Mesenchymal stem cell (in vitro differentiated cells and primary cell): ENCODE measurements around the gene SLC12A1.

Experiments
- DNase-seq: peaks from one replicate; pipeline ENCODE4 v3.0.0-alpha.2; 2013
- H2AFZ ChIP-seq: one replicate; pipeline ENCODE4 v1.6.1; 2013; ENCODE audit warnings: low read depth, mild to moderate bottlenecking, control low read depth, inconsistent platforms, low read length, moderate library complexity
- H2AK5ac ChIP-seq: 2 replicates; pipeline ENCODE4 v1.6.1; 2013; ENCODE audit warnings: low read length, moderate library complexity, mild to moderate bottlenecking, inconsistent platforms; ENCODE audit not compliant: severe bottlenecking
- H2BK120ac ChIP-seq: one replicate; pipeline ENCODE4 v1.6.1; 2013; ENCODE audit warnings: low read depth, mild to moderate bottlenecking, inconsistent platforms, low read length, moderate library complexity
- H2BK12ac ChIP-seq, 2 experiments: one replicate each; pipeline ENCODE4 v1.6.1; 2013; ENCODE audit warnings: inconsistent platforms in 2 of 2, low read length in 2 of 2, mild to moderate bottlenecking in 2 of 2, moderate library complexity in 2 of 2, control low read depth in 1 of 2
- H2BK15ac ChIP-seq: one replicate; pipeline ENCODE4 v1.6.1; 2013; ENCODE audit warnings: mild to moderate bottlenecking, low read depth, inconsistent platforms; ENCODE audit not compliant: poor library complexity, severe bottlenecking
- H2BK5ac ChIP-seq: 2 replicates; pipeline ENCODE4 v1.6.1; 2013; ENCODE audit warnings: low read depth, mild to moderate bottlenecking, low read length, control low read depth, inconsistent platforms; ENCODE audit not compliant: poor library complexity, severe bottlenecking
- H3K14ac ChIP-seq, 2 experiments: one replicate each; pipeline ENCODE4 v1.6.1; 2013; ENCODE audit warnings: inconsistent platforms in 2 of 2, low read length in 2 of 2, control low read depth in 1 of 2, mild to moderate bottlenecking in 1 of 2, moderate library complexity in 1 of 2
- H3K18ac ChIP-seq, 2 experiments: one replicate each; pipeline ENCODE4 v1.6.1; 2013; ENCODE audit warnings: inconsistent platforms in 2 of 2, low read length in 2 of 2, control low read depth in 1 of 2, low read depth in 1 of 2, mild to moderate bottlenecking in 1 of 2
- H3K23ac ChIP-seq, 2 experiments: one replicate each; pipeline ENCODE4 v1.6.1; 2013; ENCODE audit warnings: inconsistent platforms in 2 of 2, low read length in 2 of 2, mild to moderate bottlenecking in 2 of 2, moderate library complexity in 2 of 2, control low read depth in 1 of 2
- H3K27ac ChIP-seq: 2 replicates; pipeline ENCODE4 v1.5.1; 2013; ENCODE audit warnings: mild to moderate bottlenecking, moderate library complexity, low read length, control low read depth, inconsistent platforms; ENCODE audit not compliant: poor library complexity, severe bottlenecking
- H3K27me3 ChIP-seq, 2 experiments: 2 replicates each; pipeline versions ENCODE4 v1.6.1 to v1.7.0; 2013; ENCODE audit warnings: low read length in 2 of 2, mild to moderate bottlenecking in 2 of 2, moderate library complexity in 2 of 2, control low read depth in 1 of 2, inconsistent platforms in 1 of 2; ENCODE audit not compliant: control insufficient read depth in 1 of 2, insufficient read depth in 1 of 2
- H3K36me3 ChIP-seq, 2 experiments: 2 replicates each; pipeline versions ENCODE4 v1.6.1 to v1.7.0; 2013; ENCODE audit warnings: low read length in 2 of 2, control low read depth in 1 of 2, inconsistent platforms in 1 of 2, low read depth in 1 of 2, mild to moderate bottlenecking in 1 of 2; ENCODE audit not compliant: insufficient read depth in 2 of 2, control insufficient read depth in 1 of 2
- H3K4ac ChIP-seq, 2 experiments: one replicate each; pipeline ENCODE4 v1.6.1; 2013; ENCODE audit warnings: inconsistent platforms in 2 of 2, low read length in 2 of 2, mild to moderate bottlenecking in 2 of 2, moderate library complexity in 2 of 2, control low read depth in 1 of 2, low read depth in 1 of 2
- H3K4me1 ChIP-seq: 2 replicates; pipeline ENCODE4 v1.6.1; 2013; ENCODE audit warnings: low read depth, low read length, control low read depth; ENCODE audit not compliant: control insufficient read depth, insufficient read depth
- H3K4me2 ChIP-seq: 2 replicates; pipeline ENCODE4 v1.6.1; 2013; ENCODE audit warnings: low read length, mild to moderate bottlenecking, inconsistent platforms; ENCODE audit not compliant: poor library complexity, severe bottlenecking
- H3K4me3 ChIP-seq, 2 experiments: 2 replicates each; pipeline versions ENCODE4 v1.5.1 to v1.7.0; 2013; ENCODE audit warnings: low read length in 2 of 2, mild to moderate bottlenecking in 2 of 2, control low read depth in 1 of 2, low read depth in 1 of 2; ENCODE audit not compliant: insufficient read depth in 1 of 2
- H3K79me1 ChIP-seq: replicated peaks from 2 replicates; pipeline ENCODE4 v1.6.1; 2013; ENCODE audit warnings: mild to moderate bottlenecking, control low read depth, low read length, inconsistent platforms; ENCODE audit not compliant: poor library complexity, severe bottlenecking
- H3K9ac ChIP-seq: 2 replicates; pipeline ENCODE4 v1.7.0; 2013; ENCODE audit warnings: mild to moderate bottlenecking, low read length, moderate library complexity
- H3K9me3 ChIP-seq: 2 replicates; pipeline ENCODE4 v1.7.0; 2013; ENCODE audit warnings: mild to moderate bottlenecking, low read length; ENCODE audit not compliant: control insufficient read depth
- H4K8ac ChIP-seq: one replicate; pipeline ENCODE4 v1.6.1; 2013; ENCODE audit warnings: inconsistent platforms, mild to moderate bottlenecking, low read length, moderate library complexity
- H4K91ac ChIP-seq: one replicate; pipeline ENCODE4 v1.6.1; 2013; ENCODE audit warnings: mild to moderate bottlenecking, low read length, inconsistent platforms
- WGBS: methylation state at CpG from one replicate; pipeline ENCODE4 v1.1.7; 2013; ENCODE audit warnings: mixed read lengths; 5-methylcytosine and 5-hydroxymethylcytosine counted together

SLC12A1 gene

DNA sequence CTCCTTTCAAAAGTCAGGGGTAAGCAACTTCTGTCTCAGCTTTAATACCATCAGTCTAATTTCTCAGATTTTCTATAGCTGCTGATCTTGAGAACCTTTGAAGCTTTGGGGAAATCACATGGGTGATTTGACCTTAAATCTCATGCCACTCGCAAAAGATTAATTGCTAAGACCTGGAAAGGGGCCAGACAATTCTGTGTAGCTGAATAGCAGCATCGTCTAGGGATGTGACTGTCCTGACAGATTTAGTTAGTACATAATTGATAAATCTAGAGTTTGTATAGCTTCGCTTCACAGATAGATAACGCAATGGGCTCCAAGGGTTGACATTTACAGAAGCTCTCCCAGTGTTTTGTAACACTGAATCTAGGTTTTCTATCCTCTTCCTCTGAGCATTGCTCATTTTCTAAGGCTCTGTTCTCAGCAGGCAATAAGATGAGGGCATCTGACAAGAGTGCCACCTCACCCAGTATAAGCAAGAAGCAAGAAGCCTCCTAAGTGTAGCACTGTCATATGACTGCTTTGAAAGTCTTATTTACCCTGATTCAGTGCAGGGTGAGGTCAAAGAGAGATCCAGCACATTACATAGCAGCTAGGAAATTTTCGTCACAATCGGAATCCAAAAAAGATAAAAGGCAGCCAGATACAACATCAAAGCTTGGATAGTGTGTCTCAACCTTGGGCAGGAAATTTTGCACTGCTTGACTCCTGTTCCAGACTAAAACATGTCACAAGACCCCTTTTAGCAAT lies 77.5 kb downstream of the SLC12A1 start:
- H4K8ac ChIP-seq = no peak overlapping the region
- peak; percentile 24 for DNase-seq
- no peak overlapping the region for H3K4me2 ChIP-seq
- no peak overlapping the region for H2BK12ac ChIP-seq
- H3K4me3 ChIP-seq = no peak overlapping the region
- H3K9me3 ChIP-seq = no peaks in the 10 kb centered on the region
- no peak overlapping the region for H3K14ac ChIP-seq
- H3K9ac ChIP-seq = no peak overlapping the region
- peak overlapping the region in 1 of 2 experiments; percentile 33 for H3K18ac ChIP-seq
- H2AFZ ChIP-seq = no peak overlapping the region
- no peak overlapping the region for H4K91ac ChIP-seq
- no peaks in the 10 kb centered on the region for H3K27me3 ChIP-seq
- H3K79me1 ChIP-seq = no peaks in the 10 kb centered on the region
- H3K36me3 ChIP-seq = no peaks in the 10 kb centered on the region
- no peak overlapping the region for H3K23ac ChIP-seq
- H2BK15ac ChIP-seq = no peak overlapping the region
- 83% methylated on average over 6 of the region's 6 CpGs for WGBS
- no peak overlapping the region for H2AK5ac ChIP-seq
- H3K4me1 ChIP-seq = no peaks in the 10 kb centered on the region
- no peak overlapping the region for H3K27ac ChIP-seq
- no peak overlapping the region for H2BK5ac ChIP-seq
- peak overlapping the region; percentile 27 for H2BK120ac ChIP-seq
- peak overlapping the region in 1 of 2 experiments; percentile 15 for H3K4ac ChIP-seq

DNA sequence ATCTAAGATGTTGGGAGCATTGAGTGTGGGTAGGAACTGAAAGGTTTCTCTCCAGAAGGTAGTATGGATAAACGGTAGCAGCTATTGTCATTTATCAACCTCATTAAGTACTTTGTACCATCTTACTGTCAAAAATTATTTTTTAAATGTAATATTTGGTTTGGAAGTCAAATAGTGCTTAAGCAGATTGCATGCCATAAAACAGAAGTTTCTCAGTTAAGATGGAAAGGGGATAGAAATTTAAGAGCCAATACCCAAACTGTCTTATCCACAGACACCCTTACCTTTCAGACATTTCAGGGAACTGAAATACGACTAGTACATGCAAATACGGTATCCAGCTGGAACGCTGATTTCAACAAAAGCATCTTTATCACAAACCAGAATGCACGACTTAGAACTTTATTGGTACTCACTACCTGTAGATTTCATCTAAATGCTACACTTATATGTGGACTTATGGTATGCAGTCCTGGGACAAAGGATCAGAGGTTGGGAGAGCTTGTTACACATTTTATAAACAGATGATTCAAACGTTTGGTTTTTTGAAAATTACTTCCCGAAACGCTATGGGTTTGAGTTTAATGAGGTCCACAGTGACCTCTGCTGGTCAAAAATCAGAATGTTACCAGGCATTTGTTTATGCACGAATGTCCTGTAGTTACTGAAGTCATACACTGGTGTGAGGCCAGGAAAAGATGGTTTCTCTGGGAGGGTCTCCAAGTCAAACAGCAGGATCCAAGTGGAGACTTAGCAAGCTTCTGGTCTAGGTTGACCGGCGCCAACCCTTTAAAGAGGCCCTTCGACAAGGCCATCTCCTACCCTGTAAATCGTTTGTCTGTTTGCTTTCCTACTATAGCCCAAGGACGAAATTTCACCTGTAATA lies 79.5 kb downstream of the SLC12A1 start:
- H3K9me3 ChIP-seq = no peaks in the 10 kb centered on the region
- H2BK5ac ChIP-seq = no peak overlapping the region
- H2AFZ ChIP-seq = no peak overlapping the region
- DNase-seq = peak; percentile 89
- peak overlapping the region in 1 of 2 experiments; percentile 54 for H2BK12ac ChIP-seq
- H3K36me3 ChIP-seq = no peaks in the 10 kb centered on the region
- H3K18ac ChIP-seq = peak overlapping the region in 1 of 2 experiments; percentile 62
- H2BK120ac ChIP-seq = peak overlapping the region; percentile 49
- H3K14ac ChIP-seq = no peak overlapping the region
- WGBS = 34% methylated on average over 7 of the region's 14 CpGs
- peak overlapping the region; percentile 88 for H4K8ac ChIP-seq
- no peak overlapping the region for H3K4ac ChIP-seq
- no peak overlapping the region for H2AK5ac ChIP-seq
- no peak overlapping the region for H3K4me2 ChIP-seq
- no peaks in the 10 kb centered on the region for H3K27me3 ChIP-seq
- H3K4me3 ChIP-seq = peak overlapping the region in 1 of 2 experiments; percentile 44
- H4K91ac ChIP-seq = no peak overlapping the region
- H3K9ac ChIP-seq = peak overlapping the region; percentile 73
- peak overlapping the region; percentile 52 for H2BK15ac ChIP-seq
- no peaks in the 10 kb centered on the region for H3K4me1 ChIP-seq
- no peak overlapping the region for H3K27ac ChIP-seq
- no peak overlapping the region for H3K23ac ChIP-seq
- no peaks in the 10 kb centered on the region for H3K79me1 ChIP-seq

DNA sequence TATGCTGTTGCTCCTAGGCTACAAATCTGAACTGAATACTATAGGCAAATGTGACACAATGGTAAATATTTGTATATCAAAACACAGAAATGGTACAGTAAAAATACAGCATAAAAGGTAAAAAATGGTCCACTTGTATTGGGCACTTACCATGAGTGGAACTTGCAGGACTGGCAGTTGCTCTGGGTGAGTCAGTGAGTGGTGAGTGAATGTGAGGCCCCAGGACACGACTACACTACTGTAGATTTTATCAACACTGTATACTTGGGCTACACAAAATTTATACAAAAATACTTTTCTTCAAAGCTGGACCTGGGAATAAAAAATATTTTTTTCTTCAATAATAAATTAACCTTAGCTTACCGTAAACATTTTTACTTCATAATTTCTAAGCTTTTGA lies 83.5 kb downstream of the SLC12A1 start:
- no peaks in the 10 kb centered on the region for H3K79me1 ChIP-seq
- H3K4ac ChIP-seq = no peak overlapping the region
- no peak overlapping the region for H3K4me2 ChIP-seq
- no peak overlapping the region for H2AK5ac ChIP-seq
- H2BK5ac ChIP-seq = no peak overlapping the region
- H3K18ac ChIP-seq = no peak overlapping the region
- H3K4me3 ChIP-seq = no peak overlapping the region
- H2BK12ac ChIP-seq = no peak overlapping the region
- no peaks in the 10 kb centered on the region for H3K9me3 ChIP-seq
- no peak overlapping the region for H4K91ac ChIP-seq
- H3K9ac ChIP-seq = no peak overlapping the region
- no peak overlapping the region for H3K14ac ChIP-seq
- no peak overlapping the region for H2AFZ ChIP-seq
- WGBS = 100% methylated on average over 1 of the region's 2 CpGs
- H2BK15ac ChIP-seq = no peak overlapping the region
- no peak for DNase-seq
- no peak overlapping the region for H4K8ac ChIP-seq
- H3K23ac ChIP-seq = no peak overlapping the region
- no peak overlapping the region for H2BK120ac ChIP-seq
- H3K4me1 ChIP-seq = no peaks in the 10 kb centered on the region
- no peaks in the 10 kb centered on the region for H3K27me3 ChIP-seq
- H3K36me3 ChIP-seq = no peaks in the 10 kb centered on the region
- no peak overlapping the region for H3K27ac ChIP-seq

DNA sequence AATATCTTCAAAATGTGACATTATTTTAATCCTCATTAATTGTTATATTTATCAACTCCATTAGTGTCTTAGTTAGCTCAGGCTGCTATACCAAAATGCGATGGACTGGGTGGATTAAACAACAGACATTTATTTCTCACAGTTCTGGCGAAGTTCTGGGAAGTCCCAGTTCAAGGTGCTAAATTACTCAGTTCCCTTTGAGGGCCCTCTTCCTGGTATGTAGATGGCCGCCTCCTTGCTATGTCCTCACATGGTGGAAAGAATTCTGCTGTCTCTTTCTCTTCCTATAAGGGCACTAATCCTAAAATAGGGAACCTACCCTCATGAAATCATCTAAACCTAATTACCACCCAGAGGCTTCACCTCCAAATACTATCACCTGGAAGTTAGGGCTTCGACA lies 86.4 kb downstream of the SLC12A1 start:
- no peak for DNase-seq
- Histone ChIP-seq H3K4me2 (no peak overlapping the region), H3K14ac (no peak overlapping the region), H3K4me3 (no peak overlapping the region), H2BK12ac (no peak overlapping the region), H3K36me3 (no peaks in the 10 kb centered on the region), H2AFZ (no peak overlapping the region), H3K79me1 (no peaks in the 10 kb centered on the region), H3K18ac (no peak overlapping the region), H3K9ac (no peak overlapping the region), H2BK5ac (no peak overlapping the region), H3K23ac (no peak overlapping the region), H3K4ac (no peak overlapping the region), H2BK15ac (no peak overlapping the region), H2BK120ac (no peak overlapping the region), H4K8ac (no peak overlapping the region), H3K9me3 (no peaks in the 10 kb centered on the region), H2AK5ac (no peak overlapping the region), H3K27me3 (no peaks in the 10 kb centered on the region), H4K91ac (no peak overlapping the region), H3K4me1 (no peaks in the 10 kb centered on the region), H3K27ac (no peak overlapping the region)
- 97% methylated on average over 3 of the region's 4 CpGs for WGBS
